C4-2B (cell line): ENCODE data around the gene MAP7D1.
"Not testable (repeated sequence)": the region's sequence is repeated elsewhere in the genome, so short reads cannot be mapped to it uniquely, and the experiment has no call there.

Experiments
- CTCF ChIP-seq: fragments of 450-650 bp; conservative IDR thresholded peaks from 2 replicates; pipeline ENCODE4 v1.5.1; 2017; ENCODE audit warnings: mild to moderate bottlenecking
- ZFX ChIP-seq: fragments of 450-650 bp; IDR thresholded peaks from 2 replicates; pipeline ENCODE4 v1.6.1; 2017

- not testable (repeated sequence) for TF ChIP-seq CTCF, ZFX
These were observed 65.9 kb downstream of the MAP7D1 start for GRCh38 chr1:36221901-36222300.
